NB4 (cell line): ENCODE results near the gene SYT13.

Experiments
- MYC ChIP-seq: IDR thresholded peaks from 2 replicates; pipeline ENCODE4 v1.6.1; 2011; ENCODE audit warnings: low read depth, low read length
- POLR2A ChIP-seq: IDR thresholded peaks from 2 replicates; pipeline ENCODE4 v1.6.1; 2011; ENCODE audit warnings: mild to moderate bottlenecking; ENCODE audit not compliant: insufficient read length; ENCODE audit errors: extremely low read depth
- TF ChIP-seq, protein P1 (sequence below): IDR thresholded peaks from one replicate; pipeline ENCODE4 v1.5.1; 2012; ENCODE audit warnings: low read depth, low read length

DNA sequence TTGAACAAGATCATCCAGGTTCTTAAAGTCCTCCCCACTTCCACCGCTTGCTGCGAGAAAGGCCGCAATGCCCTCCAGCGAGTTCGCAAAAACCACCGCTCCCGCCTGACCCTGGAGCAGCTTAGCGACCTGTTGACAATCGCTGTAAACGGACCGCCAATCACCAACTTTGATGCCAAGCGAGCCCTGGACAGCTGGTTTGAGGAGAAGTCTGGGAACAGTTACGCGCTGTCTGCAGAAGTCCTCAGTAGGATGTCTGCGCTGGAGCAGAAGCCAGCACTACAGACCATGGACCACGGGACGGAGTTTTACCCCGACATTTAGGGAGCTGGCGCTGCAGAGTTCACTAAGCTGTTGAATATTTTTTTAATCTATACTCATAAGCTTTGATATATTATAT, 58.3 kb downstream of the SYT13 start:
- TF ChIP-seq, protein P1, sequence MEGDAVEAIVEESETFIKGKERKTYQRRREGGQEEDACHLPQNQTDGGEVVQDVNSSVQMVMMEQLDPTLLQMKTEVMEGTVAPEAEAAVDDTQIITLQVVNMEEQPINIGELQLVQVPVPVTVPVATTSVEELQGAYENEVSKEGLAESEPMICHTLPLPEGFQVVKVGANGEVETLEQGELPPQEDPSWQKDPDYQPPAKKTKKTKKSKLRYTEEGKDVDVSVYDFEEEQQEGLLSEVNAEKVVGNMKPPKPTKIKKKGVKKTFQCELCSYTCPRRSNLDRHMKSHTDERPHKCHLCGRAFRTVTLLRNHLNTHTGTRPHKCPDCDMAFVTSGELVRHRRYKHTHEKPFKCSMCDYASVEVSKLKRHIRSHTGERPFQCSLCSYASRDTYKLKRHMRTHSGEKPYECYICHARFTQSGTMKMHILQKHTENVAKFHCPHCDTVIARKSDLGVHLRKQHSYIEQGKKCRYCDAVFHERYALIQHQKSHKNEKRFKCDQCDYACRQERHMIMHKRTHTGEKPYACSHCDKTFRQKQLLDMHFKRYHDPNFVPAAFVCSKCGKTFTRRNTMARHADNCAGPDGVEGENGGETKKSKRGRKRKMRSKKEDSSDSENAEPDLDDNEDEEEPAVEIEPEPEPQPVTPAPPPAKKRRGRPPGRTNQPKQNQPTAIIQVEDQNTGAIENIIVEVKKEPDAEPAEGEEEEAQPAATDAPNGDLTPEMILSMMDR: no peak
- no peak for TF ChIP-seq MYC
- no peak for TF ChIP-seq POLR2A
